ENCODE measurements around the gene FYN. TPM values are rescaled to one million over a fixed set of nuclear protein-coding genes. Genes with fewer than 3 reads are reported as not detected.
A peak's percentile ranks its signal among the peaks of the same experiment; 100 is the strongest.
"Not testable (repeated sequence)": the region's sequence is repeated elsewhere in the genome, so short reads cannot be mapped to it uniquely, and the experiment has no call there.

Gene FYN
- total RNA-seq, 4 donors from 2014 or later, result 143 to 219 (median 165) TPM

- no peak for TF ChIP-seq POLR2A (IDR thresholded peaks at IDR 0.05)
- TF ChIP-seq EP300 (IDR thresholded peaks at IDR 0.05), result no peak
- TF ChIP-seq CTCF (IDR thresholded peaks at IDR 0.05), result no peak
- Histone ChIP-seq H3K36me3 (no peaks in the 10 kb centered on the region), H3K27me3 (no peaks in the 10 kb centered on the region), H3K4me1 (peaks cover 0 to 17% (median 0%) of the 10 kb centered on the region in 4 donors), H3K27ac (no peak overlapping the region), H3K9me3 (no peaks in the 10 kb centered on the region), H3K4me3 (no peak overlapping the region)
- no peak for DNase-seq (ENCODE audit: low spot score in 2 of 2)
Measured at GRCh38 chr6:111890988-111891387, 17.7 kb upstream of the FYN start.

GRCh38 chr6:111888928-111889695 lies 15.9 kb upstream of the FYN start:
- no peaks in the 10 kb centered on the region for H3K36me3 ChIP-seq
- DNase-seq (ENCODE audit: low spot score in 2 of 2), result no peak
- peak overlapping the region in 2 of 4 donors; percentile 8 to 34 for H3K27ac ChIP-seq
- H3K9me3 ChIP-seq, result no peaks in the 10 kb centered on the region
- no peak for TF ChIP-seq CTCF (IDR thresholded peaks at IDR 0.05)
- TF ChIP-seq EP300 (IDR thresholded peaks at IDR 0.05), result no peak
- no peak for TF ChIP-seq POLR2A (IDR thresholded peaks at IDR 0.05)
- H3K27me3 ChIP-seq, result no peaks in the 10 kb centered on the region
- peak overlapping the region in 3 of 4 donors; percentile 9 to 39 (median 15) for H3K4me3 ChIP-seq
- 11 to 15% methylated on average over 10 of the region's 10 CpGs for WGBS, 2 donors
- peaks cover 0 to 17% (median 0%) of the 10 kb centered on the region in 4 donors for H3K4me1 ChIP-seq

- not testable (repeated sequence) for H3K9me3 ChIP-seq, H3K27ac ChIP-seq
- 86 to 96% methylated on average over 2 of the region's 2 CpGs for WGBS, 2 donors
Measured at GRCh38 chr6:111886793-111887192, 13.5 kb upstream of the FYN start.

GRCh38 chr6:111885373-111886027 lies 12.2 kb upstream of the FYN start:
- H3K4me1 ChIP-seq, result peaks cover 0 to 17% (median 0%) of the 10 kb centered on the region in 4 donors
- no peak overlapping the region for H3K4me3 ChIP-seq
- no peaks in the 10 kb centered on the region for H3K36me3 ChIP-seq
- no peaks in the 10 kb centered on the region for H3K9me3 ChIP-seq
- no peaks in the 10 kb centered on the region for H3K27me3 ChIP-seq
- TF ChIP-seq POLR2A (IDR thresholded peaks at IDR 0.05), result no peak
- no peak for TF ChIP-seq CTCF (IDR thresholded peaks at IDR 0.05)
- no peak for TF ChIP-seq EP300 (IDR thresholded peaks at IDR 0.05)
- DNase-seq (ENCODE audit: low spot score in 2 of 2), result no peak
- H3K27ac ChIP-seq, result no peak overlapping the region
- WGBS, 2 donors, result 92 to 95% methylated on average over 3 of the region's 3 CpGs

More at GRCh38 chr6:111886793-111887192, 13.5 kb upstream of the FYN start:
- H3K36me3 ChIP-seq; DNase-seq (ENCODE audit: low spot score in 2 of 2); H3K4me3 ChIP-seq; H3K27me3 ChIP-seq: not testable (repeated sequence)
- peaks cover 0 to 17% (median 0%) of the 10 kb centered on the region in 4 donors for H3K4me1 ChIP-seq

- 93 to 95% methylated on average over 2 of the region's 2 CpGs for WGBS, 2 donors
- Histone ChIP-seq H3K4me3 (no peak overlapping the region), H3K36me3 (no peaks in the 10 kb centered on the region), H3K4me1 (peaks cover 0 to 11% (median 0%) of the 10 kb centered on the region in 4 donors), H3K27ac (no peak overlapping the region), H3K9me3 (no peaks in the 10 kb centered on the region), H3K27me3 (no peaks in the 10 kb centered on the region)
- DNase-seq (ENCODE audit: low spot score in 2 of 2), result no peak
- no peak for TF ChIP-seq EP300 (IDR thresholded peaks at IDR 0.05)
- no peak for TF ChIP-seq CTCF (IDR thresholded peaks at IDR 0.05)
- no peak for TF ChIP-seq POLR2A (IDR thresholded peaks at IDR 0.05)
Measured at GRCh38 chr6:111884068-111884467, 10.8 kb upstream of the FYN start.

Measured in tibial nerve (tissue), 4 donors.